Fibroblast of skin of scalp (primary cell): ENCODE data around the gene GBX2.

Source experiments
- DNase-seq: peaks from one replicate; pipeline ENCODE4 v3.0.0-alpha.2; 2013

GBX2 gene

DNA sequence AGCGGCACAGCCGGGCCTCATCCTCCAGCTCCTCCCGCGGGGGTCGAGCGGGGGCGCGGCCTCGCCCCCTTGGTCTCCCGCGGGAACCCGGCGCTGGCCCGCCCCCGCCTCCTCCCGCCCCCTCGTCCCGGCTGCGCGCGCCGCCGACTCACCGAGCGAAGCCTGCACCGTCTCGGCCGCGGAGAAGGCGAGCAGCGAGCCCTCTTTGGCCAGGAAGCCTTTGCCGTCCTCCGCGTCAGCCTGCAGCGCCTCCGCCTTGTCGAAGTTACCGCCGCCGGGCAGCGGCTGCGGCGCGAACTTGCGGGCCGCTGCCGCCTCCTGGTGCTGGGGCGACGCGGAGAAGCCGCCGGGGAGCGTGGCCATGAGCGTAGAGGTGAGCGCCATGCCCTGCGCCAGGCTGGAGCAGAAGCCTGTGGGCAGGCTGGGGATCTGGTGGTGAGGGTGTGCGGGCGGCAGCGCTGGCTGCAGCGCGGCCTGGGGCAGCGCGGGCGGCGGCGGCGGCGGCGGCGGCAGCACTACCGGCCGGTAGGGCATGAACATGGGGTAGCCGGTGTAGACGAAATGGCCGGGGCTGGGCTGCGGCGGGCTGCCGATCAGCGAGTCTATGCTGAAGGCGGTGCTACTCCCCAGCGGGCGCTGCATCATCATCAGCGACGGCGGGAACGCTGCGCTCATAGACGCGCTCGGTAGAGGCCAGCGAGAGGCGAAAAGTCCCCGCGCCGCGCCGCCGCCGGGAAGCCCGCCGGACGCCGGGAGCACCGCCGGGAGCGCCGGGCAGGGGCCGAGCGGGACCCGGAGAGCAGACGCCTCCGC, 683 bp downstream of the GBX2 start:
- DNase-seq, result peak; percentile 48

DNA sequence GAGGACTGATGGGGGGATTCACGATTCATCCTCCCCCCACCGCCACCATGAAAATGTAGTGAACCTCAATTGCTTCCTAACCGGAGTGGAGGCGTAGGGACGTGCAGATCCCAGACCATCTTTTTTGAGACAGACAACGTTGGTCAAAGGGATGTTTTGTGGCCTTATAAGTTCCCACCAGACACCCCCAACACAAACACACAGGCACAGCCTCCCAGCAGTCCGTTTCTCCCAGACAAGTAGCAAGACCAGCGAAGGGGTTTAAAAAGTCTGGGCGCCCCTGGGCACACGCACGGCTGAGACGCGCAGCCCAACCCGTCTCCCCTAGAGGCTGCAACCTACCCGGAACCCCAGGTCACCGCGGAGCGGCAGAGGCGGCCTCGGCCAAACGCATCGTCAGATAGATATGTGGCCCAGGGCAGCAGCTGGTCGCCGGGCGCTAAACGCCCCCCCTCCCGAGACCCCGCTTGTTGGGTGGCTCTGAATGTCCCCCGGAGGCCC, 1.3 kb downstream of the GBX2 start:
- no peak for DNase-seq

DNA sequence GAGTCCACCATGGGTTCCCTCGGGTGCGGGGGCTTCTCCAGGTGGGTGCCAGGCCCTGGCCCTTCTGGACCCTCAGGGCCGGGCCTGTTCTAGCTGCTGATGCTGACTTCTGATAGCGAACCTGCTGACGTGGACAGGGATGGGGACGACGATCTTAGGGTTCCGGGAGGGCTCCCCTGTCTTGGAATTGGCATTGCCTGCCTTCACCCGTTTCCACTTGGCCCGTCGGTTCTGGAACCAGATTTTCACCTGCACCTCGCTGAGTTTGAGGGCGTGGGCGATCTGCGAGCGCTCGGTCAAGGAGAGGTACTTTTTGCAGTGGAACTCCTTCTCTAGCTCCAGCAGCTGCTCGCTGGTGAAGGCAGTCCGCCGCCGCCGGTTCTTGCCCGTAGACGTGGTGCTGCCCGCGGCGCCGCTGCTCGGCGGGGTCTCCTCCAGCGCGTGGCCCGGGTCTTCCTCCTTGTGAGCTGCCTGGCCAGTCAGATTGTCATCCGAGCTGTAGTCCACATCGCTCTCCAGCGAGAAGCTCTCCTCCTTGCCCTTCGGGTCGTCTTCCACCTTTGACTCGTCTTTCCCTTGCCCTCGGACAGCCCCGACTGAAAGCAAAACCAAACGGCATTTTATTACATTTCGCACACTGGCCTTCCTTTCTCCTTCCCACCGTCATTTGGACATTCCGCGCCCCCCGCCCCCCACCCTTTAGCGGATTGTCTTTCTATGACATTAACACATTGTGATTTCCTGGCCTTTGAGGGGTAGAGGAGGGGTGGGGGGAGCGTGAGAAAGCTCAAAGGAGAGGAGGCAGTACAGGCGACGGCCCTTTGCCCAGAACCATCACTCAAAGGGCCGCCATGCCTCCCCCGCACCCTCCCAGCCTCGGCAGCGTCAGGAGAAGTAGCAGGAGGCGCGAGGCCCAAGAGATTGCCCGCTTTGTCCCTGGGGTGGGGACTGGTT, 2.1 kb downstream of the GBX2 start:
- no peak for DNase-seq

DNA sequence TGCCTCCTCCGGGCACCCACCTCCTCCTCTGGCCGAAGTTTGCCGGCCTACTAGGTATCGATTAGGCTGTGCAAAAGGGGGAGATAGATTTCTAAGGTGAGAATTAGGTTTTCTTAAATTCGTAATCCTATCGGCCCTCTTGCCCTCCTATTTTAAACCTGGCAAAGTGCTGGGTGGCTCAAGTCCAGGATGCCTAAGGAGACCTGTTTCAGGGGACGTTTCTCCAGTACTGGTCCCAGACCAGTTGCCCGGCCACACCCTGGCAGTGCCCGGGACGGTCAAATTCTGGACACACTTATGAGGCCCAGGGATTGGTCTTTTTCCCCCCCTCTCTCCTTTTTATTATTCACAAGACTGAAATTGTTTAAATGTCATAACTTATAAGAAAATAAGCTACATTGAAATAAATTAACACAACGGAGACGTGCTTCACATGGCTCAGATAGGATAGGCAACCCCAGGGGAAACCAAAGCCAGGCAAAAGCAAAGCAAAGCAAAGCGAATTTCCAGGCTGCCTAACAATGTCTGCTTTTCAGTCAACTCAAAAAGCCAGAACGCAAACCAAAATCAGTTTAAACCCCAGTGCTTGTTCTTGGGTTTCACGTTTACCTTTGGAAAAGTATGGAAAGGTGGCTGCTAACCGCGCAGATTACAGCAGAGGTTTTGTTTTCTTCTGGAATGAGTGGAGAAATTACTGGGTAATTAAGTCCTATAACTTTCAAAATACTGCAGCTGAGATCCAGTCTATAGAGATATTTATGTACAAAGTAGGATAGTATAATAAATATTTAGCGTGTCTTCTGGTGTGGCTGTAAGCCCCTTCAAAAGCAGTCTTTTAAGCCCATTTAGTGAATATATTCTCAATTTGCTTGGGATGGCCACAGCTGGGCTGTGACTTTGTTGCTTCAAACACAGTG, 3.0 kb downstream of the GBX2 start:
- DNase-seq, result no peak

DNA sequence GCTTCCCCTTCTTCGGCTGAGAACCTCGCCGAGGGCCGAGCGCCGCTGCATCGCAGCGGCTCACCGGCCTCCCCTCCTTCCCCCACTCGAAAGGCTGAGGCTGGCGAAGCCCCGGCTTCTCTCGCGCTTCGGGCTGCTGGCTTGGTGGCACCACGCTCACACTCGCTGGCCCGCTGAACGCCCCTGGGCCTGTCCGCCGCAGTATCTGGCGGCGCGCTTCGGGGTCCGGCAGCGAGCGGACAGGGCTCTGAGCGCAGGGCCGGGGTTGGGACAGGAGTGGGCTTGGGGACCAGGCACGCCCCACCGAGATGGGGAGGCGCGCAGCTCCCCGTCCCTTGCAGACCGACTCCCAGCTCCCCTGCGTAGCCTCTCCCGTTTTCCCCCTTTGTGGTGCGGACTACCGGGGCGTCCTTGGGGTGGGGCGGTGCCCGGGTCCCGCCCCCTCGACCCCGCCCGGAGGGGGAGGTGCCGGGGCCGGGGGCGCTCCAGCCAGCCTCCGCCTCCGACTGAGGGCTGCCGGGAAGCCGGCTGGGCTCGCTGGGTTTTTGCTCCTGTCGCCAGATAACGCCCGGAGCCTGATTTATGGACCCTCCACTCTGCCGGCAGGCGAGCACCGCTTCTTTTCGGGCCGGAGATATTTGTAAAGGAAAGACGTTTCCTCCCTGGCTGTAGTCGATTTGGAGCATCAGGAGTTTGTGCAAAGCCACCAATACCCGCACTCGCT, 3.8 kb downstream of the GBX2 start:
- no peak for DNase-seq

DNA sequence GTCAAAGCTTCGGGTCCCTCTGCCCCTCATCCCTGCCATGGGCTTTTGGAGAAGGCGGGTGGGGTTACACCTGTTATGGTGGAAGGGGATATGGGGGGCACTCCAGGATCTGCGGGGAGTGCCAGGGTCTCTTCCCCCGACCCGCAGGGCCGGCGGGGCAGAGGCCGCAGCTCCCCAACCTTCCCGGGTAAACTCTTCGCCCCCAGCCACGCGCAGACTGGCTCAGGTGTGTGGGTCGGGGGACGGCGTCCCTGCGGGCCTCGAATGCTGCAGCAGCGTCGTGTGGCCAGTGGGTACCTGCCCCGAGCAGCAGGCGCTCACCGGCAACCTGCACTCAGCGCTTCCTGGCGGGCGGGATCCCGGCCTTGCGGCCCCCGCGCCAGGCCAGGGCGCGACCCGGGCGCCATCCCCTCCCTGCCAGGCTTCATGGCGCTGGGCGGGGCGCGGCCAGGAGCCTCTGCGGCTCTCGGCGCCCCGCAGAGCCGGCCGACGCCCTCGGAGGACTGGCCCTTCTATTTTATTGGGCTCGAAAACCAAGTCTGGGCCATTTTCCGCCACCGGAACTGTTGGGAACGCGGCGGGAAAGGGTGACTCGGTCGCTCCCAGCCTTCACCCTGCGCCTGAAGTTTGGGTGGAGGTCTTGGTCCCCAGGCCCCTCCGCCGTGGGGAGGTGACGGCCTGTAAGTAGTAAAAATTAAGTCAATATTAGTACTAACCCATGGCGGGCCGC, 4.5 kb downstream of the GBX2 start:
- no peak for DNase-seq

DNA sequence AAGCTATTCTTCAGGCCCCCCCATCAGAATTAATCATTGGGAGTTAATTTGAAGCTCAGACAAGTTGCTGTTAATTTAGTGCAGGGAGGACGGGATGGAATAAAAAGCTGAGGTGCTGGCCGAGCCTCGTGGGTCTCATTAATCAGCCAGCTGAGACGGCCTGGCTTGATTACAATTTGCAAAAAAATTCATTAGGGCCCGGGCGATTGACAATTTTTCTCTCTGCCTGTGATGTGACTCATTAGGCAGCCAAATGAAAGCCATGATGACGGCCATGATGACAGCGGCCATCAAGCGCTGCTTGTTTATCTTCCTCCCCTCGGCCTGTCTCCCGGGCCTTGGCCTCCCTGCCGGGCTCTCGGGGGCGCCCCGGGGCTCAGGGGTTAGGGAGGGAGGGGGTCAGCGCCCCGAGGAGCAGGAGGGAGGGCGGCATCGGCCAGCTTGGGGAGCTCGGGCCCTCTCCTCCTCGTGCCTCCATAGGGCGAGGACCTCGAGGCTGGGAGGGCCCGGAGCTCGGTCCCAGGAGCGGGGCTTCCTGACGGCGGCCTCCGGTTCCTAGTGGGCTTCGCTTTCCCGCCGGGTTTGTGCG, 5.2 kb downstream of the GBX2 start:
- no peak for DNase-seq

DNA sequence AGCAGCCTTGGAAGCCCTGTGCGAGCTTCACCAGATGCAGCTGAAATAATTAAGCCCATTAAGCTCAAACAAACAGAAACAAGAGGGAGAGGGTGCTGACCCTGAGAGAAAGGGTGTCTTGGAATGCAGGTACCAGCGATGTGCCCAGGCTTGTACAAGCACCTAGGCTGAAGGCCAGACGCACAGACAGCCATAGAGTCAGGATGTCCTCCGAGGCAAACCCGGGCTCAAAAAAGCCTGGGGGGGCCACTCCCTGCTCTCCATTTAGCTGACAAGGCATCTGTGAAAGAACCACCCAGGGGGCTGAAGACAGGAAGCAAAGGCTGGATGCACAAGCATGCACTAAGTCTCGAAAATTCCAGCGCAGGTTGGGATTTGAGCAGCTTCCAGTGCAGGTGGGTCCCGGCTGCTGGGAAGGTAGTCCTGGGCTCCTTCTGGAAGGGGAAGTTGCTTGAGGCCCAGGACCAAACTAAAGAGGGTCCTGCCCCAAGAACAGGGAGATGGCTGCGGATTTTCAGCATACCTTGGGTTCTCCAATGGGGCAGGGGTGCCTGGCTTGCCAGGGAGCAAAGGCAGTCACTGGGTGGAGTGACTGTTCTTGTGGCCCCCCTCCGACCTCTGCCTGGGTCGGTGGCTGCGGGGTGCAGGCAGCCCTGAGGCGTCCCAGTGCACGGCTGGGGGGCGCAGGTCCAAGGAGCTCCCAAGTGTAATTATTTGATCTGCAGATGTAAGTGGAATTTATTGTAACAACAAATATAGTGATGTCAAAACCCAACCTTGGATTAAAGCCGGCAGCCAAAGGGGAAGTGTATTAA, 5.9 kb downstream of the GBX2 start:
- DNase-seq, result no peak

DNA sequence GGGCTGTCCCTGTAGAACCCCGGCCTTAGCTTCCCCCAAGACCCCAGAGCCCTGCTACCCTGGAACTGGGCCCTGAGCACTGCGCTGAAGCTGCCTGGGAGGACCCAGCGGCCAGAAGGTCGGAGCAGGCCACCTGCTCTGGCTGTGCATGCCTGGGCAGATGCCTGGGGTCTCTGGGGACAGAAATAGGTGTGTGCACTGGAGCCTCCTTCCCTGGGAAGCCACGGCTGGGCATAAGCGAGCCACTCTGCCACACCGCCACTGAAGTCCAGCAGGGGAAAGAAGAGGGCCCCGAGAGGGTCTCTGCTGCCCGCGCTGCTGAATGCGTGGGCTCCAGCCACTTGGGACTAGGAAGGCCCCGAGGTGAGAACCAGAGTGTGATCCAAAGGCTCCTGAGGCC, 6.7 kb downstream of the GBX2 start:
- no peak for DNase-seq

DNA sequence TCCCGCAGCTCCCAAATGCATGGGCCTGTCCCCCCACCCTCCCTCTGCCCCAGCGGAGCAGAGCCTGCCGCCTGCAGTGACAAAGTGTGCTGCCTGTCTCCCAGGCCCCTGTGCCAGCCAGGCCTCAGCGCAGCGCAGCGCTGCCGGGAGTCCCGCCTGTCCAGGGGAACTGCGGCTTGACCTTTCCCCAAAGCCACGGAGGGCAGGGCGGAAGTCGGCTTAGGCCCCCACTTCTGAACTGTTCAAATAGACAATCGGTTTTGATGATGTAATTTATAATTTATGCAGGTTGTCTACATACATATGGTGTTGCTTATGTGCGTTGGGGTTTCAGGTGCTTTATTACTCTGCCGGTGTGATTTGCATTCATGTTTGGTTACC, 7.1 kb downstream of the GBX2 start:
- DNase-seq, result no peak

DNA sequence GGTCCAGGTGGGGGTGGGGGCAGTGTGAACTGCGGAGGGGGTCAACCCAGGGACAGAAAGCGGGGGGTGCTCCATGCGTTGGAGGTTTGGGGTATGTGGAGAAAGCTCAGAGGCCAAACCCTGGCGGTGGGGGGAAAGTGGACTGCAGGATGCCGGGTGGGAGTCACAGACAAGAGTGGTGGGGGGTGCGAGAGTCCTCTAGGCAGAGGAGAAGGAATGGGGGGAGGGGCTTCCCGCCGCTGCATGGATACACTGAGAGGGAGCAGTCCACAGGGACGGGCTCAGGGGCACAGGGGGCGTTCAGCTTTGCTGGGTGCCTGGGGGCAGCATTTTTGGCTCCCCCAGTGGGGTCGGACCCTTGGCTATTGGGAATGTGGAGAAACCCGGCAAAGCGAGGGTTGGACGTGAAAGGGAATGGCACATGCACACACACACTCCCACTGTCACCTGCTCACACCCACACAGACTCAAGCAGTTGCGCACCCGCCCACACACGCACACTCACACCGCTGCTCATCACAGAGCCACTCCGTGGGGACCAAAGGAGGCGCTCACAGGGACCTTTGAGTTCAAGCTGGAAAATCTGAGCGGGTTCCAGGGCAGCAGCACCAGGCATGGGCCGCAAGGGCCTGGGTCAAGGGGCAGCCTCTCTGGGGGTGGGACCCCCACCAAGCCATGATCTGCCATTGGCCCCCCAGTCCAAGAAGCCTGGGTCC, 7.7 kb downstream of the GBX2 start:
- DNase-seq, result no peak

DNA sequence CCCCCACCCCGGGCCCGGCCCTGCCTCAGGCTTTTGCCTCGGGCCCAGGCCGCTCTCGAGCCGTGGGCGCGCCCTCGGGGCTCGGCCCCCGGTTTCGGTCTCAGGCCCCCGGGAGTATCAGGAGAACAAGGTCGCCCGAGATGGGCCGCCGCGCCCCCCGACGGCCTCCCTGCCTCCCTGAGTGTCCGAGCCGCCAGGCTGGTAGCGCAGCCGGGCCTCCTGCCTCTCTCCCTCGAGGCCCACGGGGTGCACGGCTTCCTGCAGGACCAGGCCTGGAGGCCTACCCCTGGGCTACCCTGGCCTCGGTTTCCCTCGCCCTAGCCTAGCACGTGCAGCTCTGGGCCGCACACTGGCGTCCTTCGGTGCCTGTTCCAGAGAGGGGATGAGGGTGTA, 8.4 kb downstream of the GBX2 start:
- no peak for DNase-seq

DNA sequence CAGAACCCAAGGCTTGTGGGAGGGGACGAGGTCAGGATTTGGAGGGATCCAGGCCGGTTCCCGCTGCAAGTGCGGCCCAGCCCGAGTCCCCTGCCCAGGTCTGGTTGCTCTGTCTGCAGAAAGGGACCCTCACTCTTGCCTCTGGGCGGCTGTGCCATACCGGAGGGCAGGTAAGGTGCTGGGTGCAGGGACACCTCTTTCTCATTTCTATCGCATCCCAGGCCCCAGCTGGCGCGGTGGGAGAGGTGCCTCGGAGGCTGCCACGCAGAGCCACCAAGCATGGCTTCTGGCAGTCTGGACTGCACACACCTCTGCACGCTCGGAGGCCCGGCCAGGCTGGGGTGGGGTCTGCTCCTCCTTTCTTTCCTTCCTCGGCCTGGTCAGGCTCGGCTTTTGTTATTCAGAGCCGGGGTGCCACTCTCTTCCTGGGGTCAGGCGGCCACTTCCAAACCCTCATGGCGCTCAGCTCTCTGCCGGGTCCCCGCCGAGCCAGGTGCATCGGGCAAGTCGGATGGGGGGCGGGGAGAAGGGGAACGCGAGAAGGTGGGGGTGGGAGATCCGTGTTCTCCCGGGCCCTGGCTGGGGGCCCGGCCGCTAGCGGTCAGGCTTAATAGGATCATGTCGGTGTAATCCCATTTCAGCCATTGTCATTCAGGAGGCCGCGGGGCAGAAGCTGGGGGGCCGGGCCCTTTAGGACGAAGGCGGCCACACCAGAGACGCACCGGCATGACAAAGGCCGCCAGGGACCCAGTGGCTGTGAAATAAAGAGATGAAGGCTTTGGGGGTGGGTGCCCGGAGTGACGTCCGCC, 9.0 kb downstream of the GBX2 start:
- no peak for DNase-seq

DNA sequence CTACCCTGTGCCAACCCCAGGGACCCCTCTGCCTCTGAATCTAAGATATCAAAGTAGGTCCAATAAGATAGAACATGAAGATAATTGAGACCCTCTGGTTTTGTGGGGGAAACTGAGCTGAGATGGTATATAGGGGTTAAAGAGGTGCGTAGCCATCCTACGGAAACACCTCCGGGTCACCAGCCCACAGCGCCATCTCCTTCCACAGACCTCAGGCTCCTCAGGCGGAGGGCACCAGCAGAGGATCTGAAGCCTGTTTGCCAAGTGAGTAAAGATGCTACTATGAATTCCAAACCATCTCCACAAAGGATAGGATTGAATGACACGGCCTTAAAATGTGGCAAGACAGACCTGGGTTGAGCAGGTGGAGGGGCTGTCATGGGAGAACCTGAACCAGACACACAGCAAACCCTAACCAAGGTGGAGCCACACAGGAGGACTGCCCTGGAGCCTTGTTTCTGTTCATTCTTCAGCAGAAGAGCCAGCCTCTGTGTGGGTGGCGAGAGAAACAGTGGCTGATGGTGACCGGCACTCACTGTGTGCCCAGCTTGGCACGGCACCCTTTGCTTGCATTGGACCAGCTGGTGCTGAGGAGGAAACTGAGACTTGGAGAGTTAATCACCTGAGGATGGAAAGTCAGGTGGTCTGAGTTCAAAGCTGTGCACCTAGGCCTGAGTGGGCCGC, 10.2 kb downstream of the GBX2 start:
- DNase-seq, result no peak

DNA sequence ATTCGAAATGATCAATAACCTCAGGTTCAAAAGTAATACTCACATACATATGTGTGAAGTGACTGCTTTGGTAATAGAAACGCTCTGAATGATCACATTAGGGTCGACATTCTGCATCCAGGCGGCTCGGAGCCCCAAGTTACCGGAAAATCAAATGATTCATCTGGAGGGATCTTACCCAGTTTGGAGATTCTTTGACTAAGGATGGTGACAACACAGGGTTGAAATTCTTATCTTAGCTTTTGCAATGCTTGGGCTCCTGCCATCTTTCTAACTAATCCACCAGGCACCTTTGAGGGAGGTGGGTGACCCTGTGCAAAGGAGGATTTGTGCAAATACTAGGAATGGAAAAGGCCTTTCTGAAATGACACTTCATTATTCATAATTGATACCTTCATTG, 10.8 kb downstream of the GBX2 start:
- DNase-seq, result no peak

DNA sequence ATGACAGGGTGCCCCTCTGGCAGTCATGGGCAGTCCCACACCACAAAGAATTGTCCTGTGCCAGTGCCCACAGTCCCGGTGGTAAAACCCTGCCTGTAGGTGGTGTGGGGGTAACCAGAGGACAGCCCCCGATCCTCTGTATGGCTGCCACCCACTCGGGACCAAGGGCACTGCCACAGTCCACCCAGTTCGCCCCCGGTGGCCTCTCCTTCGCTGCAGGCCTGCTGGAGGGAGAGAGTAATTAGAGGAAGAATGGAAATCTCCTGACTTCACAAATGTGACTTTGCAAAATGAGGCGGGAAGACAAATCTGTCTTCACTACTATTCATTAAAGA, 11.4 kb downstream of the GBX2 start:
- DNase-seq, result no peak

DNA sequence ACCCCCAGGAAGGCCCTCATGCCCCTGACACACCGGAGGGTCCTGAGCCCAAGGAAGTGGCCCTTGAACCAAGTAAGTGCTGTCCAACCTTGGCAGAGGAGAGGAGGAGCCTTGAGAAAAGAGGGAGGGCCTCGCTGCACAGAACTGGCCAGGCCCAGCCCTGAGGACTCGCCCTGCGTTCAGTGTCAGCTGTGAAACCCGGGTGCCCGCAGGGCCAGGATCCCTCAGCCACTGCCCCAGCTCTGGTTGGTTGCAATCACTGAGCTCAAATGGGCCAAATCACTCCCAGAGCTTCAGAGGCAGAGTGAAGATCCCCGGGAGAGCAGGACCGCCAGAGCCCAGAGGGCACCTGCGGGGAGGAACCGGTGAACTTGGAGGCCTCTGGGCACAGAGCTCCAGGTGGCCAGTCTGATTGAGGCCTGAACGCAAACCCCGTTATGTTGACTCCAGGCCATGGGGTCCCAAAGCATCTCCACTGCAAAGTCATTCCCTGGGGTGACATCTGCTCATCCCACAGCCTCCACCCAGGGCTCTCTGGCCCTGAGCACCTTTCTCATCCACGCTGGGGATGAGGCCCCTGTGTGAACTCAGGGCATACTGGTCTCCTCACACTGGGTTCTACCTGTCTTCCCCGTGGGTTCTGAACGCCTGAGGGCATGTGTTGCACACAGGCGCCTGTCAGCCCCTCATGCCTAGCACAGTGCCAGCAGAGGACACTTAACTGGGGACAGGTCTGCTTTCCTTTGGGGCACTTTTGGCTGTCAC, 11.9 kb downstream of the GBX2 start:
- DNase-seq, result no peak
